SU-DHL-6 (cell line): ENCODE results near the gene TICRR.

Source experiments
- CTCF ChIP-seq: fragments of 200-600 bp; sonication (generic); IDR thresholded peaks from one replicate; pipeline ENCODE4 v1.5.1; 2017; ENCODE audit warnings: antibody characterized with exemption, mild to moderate bottlenecking, low read length, moderate library complexity; ENCODE audit not compliant: insufficient read depth, poor library complexity, severe bottlenecking
- EZH2phosphoT487 ChIP-seq: fragments of 200-600 bp; sonication (generic), shearing (Covaris generic); conservative IDR thresholded peaks from 2 replicates; pipeline ENCODE4 v1.6.1; 2018; ENCODE audit warnings: mild to moderate bottlenecking, antibody characterized with exemption, low read length, moderate library complexity, mixed read lengths

- TF ChIP-seq CTCF (no peak), EZH2phosphoT487 (no peak)
Observed at GRCh38 chr15:89654301-89654761, 79.1 kb downstream of the TICRR start.
